Measurements from ENCODE around the gene GATAD2A.
A peak's percentile ranks its signal among the peaks of the same experiment; 100 is the strongest.

Gene GATAD2A

DNA sequence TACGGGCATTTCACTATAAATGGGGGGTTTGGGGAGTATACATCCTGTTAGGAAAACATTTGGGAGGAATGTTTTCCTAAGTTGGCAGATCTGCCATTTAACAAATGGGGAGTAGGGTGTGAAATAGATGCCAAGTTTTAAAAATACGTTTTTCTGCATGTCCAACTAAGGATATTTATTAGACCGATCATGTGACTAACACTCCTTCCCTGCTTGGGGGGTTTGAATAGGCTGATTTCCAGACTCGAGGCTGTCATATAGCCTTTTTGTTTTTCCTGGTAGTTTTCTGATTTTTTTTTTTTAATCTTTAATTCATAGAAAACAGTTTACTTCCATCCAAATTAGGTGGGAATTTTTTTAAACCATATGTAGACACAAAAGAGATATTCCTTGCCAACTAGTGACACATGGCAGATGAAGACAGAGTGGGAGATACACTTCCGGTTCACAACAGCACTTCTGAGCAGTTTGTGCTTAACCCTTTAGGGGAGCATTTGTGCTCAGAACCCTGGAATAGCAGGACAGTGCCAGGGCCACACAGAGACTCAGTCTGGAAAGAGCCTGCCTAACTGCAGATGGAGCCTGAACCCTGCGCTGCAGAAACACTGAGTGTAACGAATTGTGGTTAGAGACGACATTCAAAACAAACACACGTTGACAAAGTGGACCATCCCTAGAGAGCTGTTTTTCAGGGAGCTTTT lies 5.6 kb upstream of the GATAD2A start:
- Histone ChIP-seq H3K4me3 (ENCODE audit: low read depth in 1 of 2, low read length in 1 of 2) (no peak overlapping the region), H3K36me3 (no peaks in the 10 kb centered on the region), H3K27ac (peak overlapping the region; percentile 21), H3K9me3 (no peaks in the 10 kb centered on the region), H3K4me1 (ENCODE audit: control insufficient read depth in 1 of 2, insufficient read depth in 1 of 2, low read depth in 1 of 2, low read length in 1 of 2) (peaks cover 54 to 59% of the 10 kb centered on the region in 2 experiments), H3K27me3 (no peaks in the 10 kb centered on the region)
- TF ChIP-seq, protein P1, sequence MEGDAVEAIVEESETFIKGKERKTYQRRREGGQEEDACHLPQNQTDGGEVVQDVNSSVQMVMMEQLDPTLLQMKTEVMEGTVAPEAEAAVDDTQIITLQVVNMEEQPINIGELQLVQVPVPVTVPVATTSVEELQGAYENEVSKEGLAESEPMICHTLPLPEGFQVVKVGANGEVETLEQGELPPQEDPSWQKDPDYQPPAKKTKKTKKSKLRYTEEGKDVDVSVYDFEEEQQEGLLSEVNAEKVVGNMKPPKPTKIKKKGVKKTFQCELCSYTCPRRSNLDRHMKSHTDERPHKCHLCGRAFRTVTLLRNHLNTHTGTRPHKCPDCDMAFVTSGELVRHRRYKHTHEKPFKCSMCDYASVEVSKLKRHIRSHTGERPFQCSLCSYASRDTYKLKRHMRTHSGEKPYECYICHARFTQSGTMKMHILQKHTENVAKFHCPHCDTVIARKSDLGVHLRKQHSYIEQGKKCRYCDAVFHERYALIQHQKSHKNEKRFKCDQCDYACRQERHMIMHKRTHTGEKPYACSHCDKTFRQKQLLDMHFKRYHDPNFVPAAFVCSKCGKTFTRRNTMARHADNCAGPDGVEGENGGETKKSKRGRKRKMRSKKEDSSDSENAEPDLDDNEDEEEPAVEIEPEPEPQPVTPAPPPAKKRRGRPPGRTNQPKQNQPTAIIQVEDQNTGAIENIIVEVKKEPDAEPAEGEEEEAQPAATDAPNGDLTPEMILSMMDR (IDR thresholded peaks at IDR 0.05) = no peak

DNA sequence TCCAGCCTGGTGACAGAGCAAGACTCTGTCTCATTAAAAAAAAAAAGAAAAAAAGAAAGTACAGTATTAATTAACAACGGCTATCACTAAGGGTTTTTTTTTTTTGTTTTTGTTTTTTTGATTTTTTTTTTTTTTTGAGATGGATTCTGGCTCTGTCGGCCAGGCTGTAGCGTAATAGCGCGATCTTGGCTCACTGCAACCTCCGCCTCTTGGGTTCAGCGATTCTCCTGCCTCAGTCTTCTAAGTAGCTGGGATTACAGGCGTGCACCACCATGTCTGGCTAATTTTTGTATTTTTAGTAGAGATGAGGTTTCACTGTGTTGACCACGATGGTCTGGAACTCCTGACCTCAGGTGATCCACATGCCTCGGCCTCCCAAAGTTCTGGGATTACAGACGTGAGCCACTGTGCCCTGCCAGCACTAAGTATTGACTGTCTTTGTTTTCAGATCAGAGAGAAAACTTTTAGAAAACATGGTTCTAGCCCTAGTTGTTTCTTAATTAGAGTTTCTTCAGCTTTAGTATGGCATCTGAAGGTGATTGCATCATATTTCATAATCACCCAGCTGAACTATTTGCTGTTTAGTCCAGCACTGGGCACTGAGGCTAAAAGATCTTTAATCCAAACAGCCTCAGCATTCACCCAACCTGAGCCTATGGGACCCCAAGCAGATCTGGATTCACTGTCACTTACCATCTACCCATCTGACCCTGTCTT lies 2.7 kb upstream of the GATAD2A start:
- Histone ChIP-seq H3K27me3 (no peaks in the 10 kb centered on the region), H3K4me3 (ENCODE audit: low read depth in 1 of 2, low read length in 1 of 2) (peak overlapping the region; percentile 38 to 42), H3K27ac (peak overlapping the region; percentile 86), H3K36me3 (no peaks in the 10 kb centered on the region), H3K9me3 (no peaks in the 10 kb centered on the region), H3K4me1 (ENCODE audit: control insufficient read depth in 1 of 2, insufficient read depth in 1 of 2, low read depth in 1 of 2, low read length in 1 of 2) (peaks cover 52 to 71% of the 10 kb centered on the region in 2 experiments)
- TF ChIP-seq, protein P1 (IDR thresholded peaks at IDR 0.05) = no peak

DNA sequence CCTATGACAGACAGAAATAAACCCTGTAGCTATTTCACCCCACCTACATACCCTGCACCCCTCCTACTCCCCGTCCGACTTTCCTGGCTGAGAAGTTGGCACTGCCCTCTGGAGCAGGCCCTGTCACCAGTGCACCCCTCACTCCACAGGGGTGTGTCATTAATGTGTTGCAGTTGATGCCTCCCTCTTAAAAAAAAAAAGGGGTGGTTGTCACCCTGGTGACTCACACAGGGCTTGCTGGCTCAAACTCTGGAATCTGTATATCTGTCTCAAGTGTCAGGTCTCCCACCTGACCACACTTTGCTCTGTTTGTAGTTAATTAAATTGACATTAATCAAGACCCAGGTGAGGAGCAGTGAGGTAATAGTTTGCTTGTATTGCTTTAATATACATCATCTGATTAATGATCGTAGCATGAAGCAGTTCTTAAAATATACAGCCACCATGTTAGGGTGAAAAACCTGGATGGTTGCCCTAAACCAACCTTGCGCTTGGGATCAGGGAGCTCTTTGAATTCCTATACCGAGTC lies 2.0 kb upstream of the GATAD2A start:
- peaks cover 59 to 77% of the 10 kb centered on the region in 2 experiments for H3K4me1 ChIP-seq (ENCODE audit: control insufficient read depth in 1 of 2, insufficient read depth in 1 of 2, low read depth in 1 of 2, low read length in 1 of 2)
- H3K36me3 ChIP-seq = no peaks in the 10 kb centered on the region

DNA sequence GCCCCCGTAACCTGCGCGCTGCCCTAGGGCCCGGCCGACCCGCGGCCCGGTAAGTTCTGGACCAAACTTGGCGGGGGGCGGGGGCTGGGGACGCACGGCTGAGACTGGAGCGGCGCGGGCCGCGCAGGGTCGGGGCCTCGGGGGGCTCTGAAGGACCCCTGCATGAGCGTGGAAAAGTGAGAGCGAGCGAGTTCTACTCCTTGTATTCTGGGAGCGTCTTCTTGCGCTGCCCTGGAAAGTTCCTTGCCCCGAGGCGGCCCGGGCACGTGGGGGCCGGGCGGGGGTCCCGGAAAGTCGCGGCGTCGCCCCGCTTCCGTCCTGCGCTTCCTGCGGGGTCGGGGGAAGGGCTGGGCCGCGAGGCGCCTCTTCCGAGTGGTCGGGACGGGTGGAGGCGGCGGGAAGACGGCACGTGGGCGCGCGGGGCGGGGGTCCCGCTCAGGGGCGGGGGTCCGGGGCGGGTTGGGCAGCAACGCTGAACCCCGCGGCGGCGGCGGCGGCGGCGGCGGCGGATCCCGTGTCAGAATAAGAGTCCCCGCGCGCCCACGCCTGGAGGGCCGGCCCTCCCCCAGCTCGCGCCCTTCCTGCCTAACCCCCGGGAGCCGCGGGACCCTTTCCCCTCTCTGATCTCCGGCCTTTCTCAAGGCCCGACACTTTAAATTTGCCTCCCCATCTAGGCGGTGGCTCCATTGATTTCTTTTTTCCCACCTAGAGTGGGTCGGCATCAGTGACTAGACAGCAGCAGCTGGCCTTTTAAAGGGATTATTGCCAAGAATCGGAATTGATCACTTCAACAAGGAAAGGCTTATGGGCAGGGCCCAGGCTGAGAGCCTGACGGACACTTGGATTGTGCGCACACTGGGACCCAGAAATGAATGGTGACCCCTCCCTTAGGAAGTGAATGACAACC lies 749 bp downstream of the GATAD2A start:
- no peaks in the 10 kb centered on the region for H3K36me3 ChIP-seq
- TF ChIP-seq, protein P1 (IDR thresholded peaks at IDR 0.05) = no peak
- H3K27ac ChIP-seq = peak overlapping the region; percentile 85
- no peaks in the 10 kb centered on the region for H3K27me3 ChIP-seq
- H3K4me3 ChIP-seq (ENCODE audit: low read depth in 1 of 2, low read length in 1 of 2) = peak overlapping the region; percentile 74 to 77
- H3K9me3 ChIP-seq = no peaks in the 10 kb centered on the region
- peaks cover 66 to 84% of the 10 kb centered on the region in 2 experiments for H3K4me1 ChIP-seq (ENCODE audit: control insufficient read depth in 1 of 2, insufficient read depth in 1 of 2, low read depth in 1 of 2, low read length in 1 of 2)

More for the DNA sequence above, 2.0 kb upstream of the GATAD2A start:
- H3K9me3 ChIP-seq = no peaks in the 10 kb centered on the region
- TF ChIP-seq, protein P1 (IDR thresholded peaks at IDR 0.05) = no peak
- peak overlapping the region; percentile 38 to 42 for H3K4me3 ChIP-seq (ENCODE audit: low read depth in 1 of 2, low read length in 1 of 2)
- no peaks in the 10 kb centered on the region for H3K27me3 ChIP-seq
- peak overlapping the region; percentile 86 for H3K27ac ChIP-seq

Measured in neutrophil (primary cell).